Kasumi-1 (cell line): ENCODE results near the gene KLHL12.
A peak's percentile ranks its signal among the peaks of the same experiment; 100 is the strongest.

Source experiments
- DNase-seq, 2 experiments: peaks; one replicate each; lab custom pipeline; 2025; lab: John Stamatoyannopoulos, UW

The KLHL12 gene

DNA sequence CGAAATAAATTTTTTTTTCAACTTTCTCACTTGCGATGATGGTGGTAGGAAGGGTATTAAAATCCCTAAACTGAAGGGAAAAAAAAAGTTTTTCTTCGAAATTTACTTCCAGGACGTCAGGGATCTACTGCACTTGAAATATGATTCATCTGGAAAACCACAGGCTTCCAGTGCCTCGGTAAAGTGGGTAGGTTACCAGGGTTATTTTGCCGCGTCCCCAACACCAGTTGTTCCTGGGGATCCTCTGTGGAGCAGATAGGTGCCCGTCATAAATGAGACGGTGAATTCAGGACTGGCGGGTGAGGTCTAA lies 38.9 kb downstream of the KLHL12 start:
- DNase-seq = peak; percentile 44 to 48

- DNase-seq = no peak
Measured at GRCh38 chr1:202880961-202881460, 46.0 kb downstream of the KLHL12 start.

DNA sequence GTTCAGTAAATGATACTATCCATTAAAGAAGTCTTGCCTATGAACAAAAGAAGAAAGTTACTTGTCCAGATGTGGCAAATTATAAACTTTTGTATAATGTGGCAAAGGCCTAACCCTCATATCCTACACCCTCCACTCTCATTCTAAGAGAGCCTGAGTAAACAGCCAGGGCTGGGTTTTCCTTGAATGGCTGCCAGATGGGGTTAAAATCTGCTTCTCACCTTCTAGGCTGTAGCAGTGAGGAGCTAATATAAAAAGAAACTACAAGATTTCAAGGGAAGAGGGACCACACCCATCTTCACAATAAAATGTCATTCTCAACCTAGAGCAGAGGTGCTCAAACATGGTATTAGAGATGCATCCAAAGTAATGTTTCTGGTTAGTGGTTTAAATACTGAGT lies 47.0 kb downstream of the KLHL12 start:
- no peak for DNase-seq

GRCh38 chr1:202879128-202879527 lies 47.9 kb downstream of the KLHL12 start:
- DNase-seq = no peak

DNA sequence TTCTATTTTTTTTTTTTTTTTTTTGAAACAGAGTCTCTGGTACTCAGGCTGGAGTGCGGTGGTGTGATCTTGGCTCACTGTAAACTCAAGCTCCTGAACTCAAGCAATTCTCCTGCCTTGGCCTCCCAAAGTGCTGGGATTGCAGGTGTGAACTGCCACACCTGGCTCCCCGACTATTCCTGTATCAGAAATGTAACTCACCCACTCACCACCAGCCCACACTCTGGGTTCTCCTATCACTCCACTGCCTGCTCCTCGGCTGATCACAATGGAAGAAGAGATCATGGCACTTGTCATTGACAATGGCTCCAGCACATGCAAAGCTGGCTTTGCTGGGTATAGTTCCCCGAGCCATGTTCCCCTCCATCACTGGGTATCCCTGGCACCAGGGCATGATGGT lies 54.0 kb downstream of the KLHL12 start:
- DNase-seq = no peak

- DNase-seq = no peak
Measured at GRCh38 chr1:202871367-202871766, 55.7 kb downstream of the KLHL12 start.

GRCh38 chr1:202862679-202863560 lies 64.1 kb downstream of the KLHL12 start:
- no peak for DNase-seq

DNA sequence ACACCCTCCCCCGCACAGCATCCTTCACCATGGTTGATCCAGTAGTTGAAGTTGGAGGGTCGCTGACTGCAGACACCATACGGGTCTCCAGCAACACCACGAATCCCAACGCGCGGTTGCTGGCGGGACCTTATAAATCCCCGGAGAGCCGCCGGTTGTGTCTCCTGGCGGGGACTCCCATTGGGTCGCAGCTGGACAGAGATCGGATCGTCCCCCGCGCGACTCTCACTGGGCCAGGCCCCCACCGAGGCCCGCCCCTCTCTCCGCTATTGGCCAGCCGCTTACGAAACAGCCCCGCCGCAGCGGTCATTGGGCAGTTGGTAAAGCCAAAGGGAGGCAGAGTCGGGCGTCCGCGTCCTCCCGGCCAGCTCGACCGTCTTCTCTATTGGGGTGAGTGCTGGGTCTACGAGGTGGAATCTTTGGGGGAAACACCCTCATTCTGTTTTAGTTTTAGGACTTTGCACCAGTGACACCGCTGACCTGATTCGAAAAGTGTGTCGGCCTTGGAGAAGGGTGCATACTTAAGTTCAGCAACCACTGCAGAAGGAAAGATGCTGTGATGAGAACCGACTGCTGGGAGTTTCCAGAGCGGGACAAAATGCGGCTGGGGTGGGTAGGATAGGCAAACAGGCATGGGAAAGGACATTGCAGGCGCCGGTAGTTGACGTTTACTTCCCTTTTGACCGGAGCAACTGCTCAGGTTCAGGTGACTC lies 65.5 kb downstream of the KLHL12 start:
- peak; percentile 83 to 84 for DNase-seq

DNA sequence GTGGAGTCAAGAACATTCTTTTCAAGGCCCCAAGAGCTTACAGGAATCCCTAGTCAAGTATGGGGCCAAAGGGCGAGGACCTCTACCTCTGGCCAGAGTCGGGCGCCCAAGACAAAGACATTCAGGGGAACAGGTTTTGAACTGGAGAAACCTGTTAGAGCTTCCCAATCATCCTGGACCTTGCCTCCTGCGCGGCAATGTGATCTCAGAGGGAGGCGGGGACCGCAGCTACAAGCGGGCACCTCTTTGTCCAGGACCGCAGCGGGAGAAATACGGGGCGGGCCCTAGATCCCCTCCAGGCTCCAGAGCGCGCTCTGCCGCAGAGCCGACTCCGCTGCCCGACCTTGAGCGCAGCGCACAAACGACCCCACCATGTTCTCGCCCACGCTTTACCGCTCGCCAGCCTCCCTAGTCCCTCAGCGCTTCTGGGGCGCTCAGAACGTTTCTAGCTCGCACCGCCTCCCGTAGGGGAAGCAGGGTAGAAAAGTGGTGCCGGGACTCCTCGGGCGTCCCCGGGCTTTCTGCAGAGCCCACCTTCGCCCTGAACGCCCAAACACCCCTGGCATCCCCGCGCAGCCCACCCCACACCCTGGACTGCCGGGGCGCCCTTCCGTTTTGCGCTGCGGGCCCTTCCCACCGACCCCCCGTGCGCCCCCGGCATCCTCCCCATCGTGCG lies 66.2 kb downstream of the KLHL12 start:
- DNase-seq = peak; percentile 38 to 41

DNA sequence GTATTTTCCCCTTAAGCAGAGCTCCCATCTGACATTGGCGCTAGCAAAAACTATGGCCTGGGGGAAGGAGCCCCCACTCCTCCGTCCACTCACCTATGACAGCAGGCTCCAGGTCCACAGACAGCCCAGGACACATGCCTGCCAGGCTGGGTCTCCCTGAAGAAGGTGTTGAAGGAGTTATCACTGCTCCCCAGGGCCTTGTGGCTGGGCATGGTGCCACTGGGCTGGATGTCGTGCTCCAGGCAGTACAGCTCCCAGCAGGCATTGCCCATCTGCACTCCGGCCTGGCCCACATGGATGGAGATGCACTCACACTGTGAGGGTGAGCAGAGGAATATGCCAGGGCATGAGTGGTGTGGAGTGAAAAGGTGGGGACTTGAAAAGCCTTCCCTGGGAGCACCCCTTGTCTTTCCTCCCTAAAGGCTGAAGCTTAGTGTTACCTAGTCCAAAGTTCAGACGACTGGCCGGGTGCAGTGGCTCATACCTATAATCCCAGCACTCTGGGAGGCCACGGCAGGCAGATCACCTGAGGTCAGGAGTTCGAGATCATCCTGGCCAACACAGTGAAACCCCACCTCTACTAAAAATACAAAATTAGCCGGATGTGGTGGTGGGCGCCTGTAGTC lies 68.1 kb downstream of the KLHL12 start:
- no peak for DNase-seq

- peak; percentile 96 for DNase-seq
Measured at GRCh38 chr1:202858331-202858730, 68.7 kb downstream of the KLHL12 start.

DNA sequence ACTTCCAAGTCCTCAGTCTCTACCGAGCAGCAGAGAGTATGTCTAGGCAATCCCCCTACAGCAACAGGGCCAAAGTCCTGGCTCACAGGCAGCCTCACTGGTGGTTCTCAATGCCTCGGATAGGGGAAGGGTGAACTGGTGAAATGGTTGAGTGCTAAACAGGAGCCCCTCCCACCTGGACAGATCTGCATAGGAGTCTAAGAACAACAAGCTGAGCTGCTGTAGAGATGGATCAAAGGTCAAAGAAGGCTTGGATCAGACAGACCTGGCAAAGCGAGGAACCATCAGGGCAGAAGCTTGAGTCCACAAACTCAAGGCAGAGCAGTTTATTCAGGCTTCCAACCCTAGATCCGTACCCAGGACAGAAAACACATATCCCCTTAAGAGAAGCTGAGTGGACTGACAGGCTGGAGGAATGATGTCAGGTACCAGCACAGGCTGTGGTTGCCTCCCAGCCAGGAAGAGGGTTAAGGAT lies 69.9 kb downstream of the KLHL12 start:
- no peak for DNase-seq

GRCh38 chr1:202856014-202856413 lies 71.0 kb downstream of the KLHL12 start:
- no peak for DNase-seq

GRCh38 chr1:202854787-202855186 lies 72.2 kb downstream of the KLHL12 start:
- no peak for DNase-seq

DNA sequence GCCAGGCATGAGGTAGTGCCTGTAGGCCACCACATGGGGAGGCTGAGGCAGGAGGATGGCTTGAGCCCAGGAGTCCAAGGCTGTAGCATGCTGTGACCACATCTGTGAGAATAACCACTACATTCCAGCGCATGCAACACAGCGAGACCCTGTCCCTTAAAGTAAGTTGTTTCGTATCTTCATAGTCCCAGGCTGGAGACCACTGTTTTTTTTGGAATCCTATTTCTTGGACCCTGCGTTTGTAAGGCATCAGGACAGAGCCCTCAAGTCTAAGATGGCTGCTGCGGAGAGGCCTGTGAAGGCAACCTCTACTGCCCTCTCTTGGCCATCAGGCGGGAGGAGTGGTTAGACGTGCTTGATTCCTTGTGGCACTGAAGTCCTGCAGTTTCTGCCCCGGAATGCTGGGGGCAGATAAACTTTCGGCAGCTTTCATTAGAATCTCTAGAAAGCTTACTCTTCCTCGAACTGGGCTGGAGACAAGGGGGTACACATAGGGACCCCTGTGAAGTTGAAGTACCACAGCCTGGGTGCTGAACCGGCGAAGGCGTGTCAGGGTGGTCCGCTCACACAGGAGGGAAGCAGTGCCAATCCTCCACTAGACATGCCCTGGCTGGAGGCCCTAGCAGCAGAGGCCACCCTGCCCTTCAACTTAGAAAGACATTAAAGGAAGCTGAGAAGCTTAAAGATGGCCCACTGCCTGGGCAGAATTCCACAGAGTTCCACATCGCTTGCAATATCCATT lies 74.7 kb downstream of the KLHL12 start:
- DNase-seq = peak; percentile 68 to 69

DNA sequence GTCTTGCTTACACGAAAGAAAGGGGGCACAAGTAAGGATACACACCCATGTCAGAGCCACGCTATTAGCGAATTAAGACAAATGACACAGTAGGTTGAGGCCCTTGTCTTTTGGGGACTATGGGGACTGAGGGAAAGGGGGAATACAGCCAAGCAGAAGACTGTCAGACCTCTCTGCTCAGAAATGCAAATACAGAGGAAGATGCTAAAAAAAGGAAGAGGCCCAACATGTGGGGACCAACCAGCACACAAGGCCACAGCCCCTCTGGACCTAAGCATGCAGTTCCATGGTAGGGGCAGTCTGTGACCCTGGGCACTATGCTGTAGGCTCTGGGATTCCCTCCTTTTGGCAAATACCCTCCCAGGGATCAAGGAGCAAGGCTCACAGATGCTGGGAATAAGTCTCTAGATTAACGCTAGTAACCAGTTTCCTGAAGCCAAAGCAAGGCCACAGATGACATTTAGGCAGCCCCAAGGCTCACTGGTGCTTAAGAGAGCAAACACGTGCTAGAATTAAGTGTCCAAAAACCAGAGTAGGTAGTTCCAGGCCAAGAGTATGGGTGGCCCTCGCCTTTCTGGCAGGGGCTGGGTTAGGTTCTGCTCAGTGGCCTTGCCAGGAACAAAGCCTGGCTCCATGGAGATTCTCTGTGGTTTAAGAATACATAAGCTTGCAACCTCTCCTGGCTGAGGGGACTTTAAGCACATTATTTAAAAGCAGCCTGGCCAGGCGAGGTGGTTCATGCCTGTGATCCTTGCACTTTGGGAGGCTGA lies 76.3 kb downstream of the KLHL12 start:
- DNase-seq = no peak

DNA sequence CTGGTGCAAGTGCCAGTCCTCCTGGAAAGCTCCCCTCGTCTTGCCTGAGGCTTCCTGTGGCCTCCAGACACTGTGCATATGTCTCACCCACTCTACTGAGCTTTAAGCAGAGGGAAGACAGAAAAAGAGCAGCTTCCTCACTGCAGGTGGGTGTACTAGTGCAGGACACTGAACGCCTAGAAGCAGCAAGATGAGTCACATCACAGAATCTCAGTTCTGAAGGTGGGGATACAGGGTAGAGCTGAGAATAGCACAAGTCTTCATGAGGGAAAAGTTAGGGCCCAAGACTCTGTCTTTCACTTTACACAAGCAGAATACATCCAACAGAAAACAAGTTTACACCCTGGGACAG lies 78.9 kb downstream of the KLHL12 start:
- DNase-seq = no peak

GRCh38 chr1:202844935-202845334 lies 82.1 kb downstream of the KLHL12 start:
- DNase-seq = no peak

DNA sequence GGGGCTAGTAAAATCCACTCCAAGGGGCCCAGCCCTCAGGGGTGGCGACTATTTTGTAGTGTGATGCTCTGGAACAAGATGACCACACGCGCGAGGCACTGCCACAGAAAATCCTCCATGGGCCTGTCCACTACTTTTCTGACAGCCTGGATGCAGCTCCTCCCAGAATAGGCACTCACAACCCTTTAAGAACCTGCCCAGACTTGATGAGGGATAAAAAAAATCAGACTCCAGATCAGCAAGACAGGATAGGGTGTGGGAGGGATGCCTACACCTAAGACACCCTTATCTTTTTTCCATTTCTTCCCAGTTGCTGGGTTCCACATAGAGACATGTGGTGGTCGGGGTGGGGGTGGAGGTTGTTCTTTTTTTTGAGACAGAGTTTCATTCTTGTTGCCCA lies 82.8 kb downstream of the KLHL12 start:
- DNase-seq = no peak

- no peak for DNase-seq
Measured at GRCh38 chr1:202843081-202843480, 84.0 kb downstream of the KLHL12 start.
